OCI-LY1 (cell line): ENCODE data around the gene DDR2.

Experiments
- EZH2 ChIP-seq: fragments of 200-600 bp; sonication (generic), shearing (Covaris generic); IDR thresholded peaks from 2 replicates; pipeline ENCODE4 v1.8.0; 2017; ENCODE audit warnings: borderline replicate concordance, mixed run types, mild to moderate bottlenecking, antibody characterized with exemption, low read length, moderate library complexity, mixed read lengths
- TF ChIP-seq, protein P1 (sequence below): fragments of 200-600 bp; sonication (generic), shearing (Covaris generic); IDR thresholded peaks from 2 replicates; pipeline ENCODE4 v1.5.1; 2017; ENCODE audit warnings: mild to moderate bottlenecking, antibody characterized with exemption, low read length, moderate library complexity, mixed read lengths

DNA sequence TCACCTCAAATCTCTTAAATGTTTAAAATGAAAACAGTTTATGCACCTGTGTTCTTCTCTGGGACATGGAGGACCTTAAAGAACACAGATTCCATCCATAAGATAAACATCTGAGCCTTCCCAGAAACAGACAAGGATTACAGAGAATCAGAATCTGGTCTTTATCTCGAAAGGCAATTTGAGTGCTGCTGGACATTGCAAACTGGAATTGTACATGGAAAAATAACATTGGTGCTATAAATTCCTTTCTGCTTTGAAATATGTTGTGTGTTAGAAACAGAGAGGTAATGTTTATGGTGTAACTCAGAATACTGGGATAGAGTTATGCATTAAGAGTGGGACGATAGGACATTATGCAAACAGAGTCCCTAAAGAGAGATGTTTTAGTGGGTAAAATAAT lies 6.6 kb upstream of the DDR2 start:
- TF ChIP-seq, protein P1, sequence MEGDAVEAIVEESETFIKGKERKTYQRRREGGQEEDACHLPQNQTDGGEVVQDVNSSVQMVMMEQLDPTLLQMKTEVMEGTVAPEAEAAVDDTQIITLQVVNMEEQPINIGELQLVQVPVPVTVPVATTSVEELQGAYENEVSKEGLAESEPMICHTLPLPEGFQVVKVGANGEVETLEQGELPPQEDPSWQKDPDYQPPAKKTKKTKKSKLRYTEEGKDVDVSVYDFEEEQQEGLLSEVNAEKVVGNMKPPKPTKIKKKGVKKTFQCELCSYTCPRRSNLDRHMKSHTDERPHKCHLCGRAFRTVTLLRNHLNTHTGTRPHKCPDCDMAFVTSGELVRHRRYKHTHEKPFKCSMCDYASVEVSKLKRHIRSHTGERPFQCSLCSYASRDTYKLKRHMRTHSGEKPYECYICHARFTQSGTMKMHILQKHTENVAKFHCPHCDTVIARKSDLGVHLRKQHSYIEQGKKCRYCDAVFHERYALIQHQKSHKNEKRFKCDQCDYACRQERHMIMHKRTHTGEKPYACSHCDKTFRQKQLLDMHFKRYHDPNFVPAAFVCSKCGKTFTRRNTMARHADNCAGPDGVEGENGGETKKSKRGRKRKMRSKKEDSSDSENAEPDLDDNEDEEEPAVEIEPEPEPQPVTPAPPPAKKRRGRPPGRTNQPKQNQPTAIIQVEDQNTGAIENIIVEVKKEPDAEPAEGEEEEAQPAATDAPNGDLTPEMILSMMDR: no peak
- no peak for TF ChIP-seq EZH2
